HG03378 (cell line): ENCODE data around the gene RAPGEF1.
"Not testable (repeated sequence)": the region's sequence is repeated elsewhere in the genome, so short reads cannot be mapped to it uniquely, and the experiment has no call there.

Source experiments
- ATAC-seq: cut with Tn5 transposase; IDR thresholded peaks from one replicate; pipeline ENCODE4 v1.9.1; 2021; ENCODE audit warnings: mild to moderate bottlenecking, moderate library complexity; ENCODE audit not compliant: unreplicated experiment

Gene RAPGEF1

DNA sequence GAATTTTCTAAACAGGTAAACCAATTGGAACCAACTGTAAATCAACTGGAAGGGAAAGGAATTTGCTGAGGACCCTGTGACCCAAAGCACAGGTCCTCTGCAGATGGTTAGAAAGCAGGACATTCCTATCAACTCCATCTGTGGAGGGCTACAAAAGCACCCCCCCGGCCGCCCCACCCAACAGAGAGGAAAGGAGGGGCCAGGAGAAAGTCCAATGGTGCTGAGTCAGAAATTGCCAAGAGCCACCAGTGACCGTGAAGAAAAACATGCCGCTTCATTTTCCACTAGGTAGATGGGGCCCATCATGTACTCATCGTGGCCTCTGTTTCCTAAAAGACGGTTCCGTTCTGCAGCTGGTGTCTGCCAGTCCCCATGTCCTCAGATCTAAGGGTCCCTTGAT lies 66.3 kb downstream of the RAPGEF1 start:
- no peak for ATAC-seq

DNA sequence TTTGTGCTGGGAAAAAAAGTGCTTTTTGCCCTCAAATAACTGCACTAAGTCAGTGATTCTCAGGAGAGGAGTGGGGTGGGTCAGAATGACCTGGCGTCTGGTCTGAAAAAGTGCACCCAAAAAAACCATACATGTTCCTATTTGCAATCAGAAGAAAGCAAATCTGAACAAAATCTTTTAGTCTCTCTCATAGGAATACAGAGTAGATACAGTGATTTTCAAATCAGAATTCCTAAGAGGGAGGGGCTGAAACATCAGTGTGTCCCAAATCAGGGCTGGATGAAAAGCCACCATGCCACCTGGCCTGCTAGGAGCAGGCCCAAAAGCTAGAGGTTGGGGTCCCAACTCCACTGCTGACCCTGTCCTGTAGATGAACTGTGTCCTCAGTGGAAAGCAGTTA lies 66.8 kb downstream of the RAPGEF1 start:
- no peak for ATAC-seq

DNA sequence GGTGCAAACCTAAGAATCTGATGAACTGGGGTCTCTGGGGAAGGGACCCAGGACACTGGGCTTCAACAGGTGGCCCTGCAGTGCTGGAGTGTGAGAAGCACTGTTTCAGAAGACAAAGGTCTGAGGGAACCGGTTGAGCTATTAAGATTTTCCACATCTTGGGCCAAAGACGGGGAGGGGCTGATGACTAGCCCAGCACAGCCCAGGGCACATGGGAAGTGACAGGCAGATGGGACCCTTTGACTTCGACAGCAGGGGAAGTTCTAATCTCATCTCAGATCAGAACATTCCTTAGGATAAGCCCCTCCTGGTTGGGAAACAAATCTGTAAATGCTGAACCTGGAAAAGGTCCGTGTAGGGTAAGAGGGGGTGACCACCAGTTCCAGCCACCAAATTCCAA lies 67.4 kb downstream of the RAPGEF1 start:
- ATAC-seq = no peak

DNA sequence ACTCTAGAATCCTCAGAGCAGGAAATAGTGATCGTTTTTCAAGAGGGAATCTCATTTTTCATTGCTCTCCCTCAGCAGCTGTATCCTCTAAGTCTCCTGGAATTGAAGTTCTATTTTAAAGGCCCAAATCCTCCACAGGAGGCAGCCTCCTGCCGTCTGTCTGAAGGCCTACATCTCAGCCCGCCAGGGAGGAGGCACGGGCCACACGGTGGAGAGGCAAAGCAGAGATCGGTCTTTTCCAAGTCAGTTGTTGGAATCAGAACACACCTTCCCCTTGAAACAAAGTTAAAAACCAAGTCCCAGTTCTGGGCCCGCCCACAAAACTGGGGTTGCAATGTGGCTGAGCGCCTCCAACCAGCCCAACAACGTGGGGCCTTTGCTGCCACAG lies 68.7 kb downstream of the RAPGEF1 start:
- no peak for ATAC-seq

GRCh38 chr9:131670247-131671132 lies 69.4 kb downstream of the RAPGEF1 start:
- ATAC-seq = no peak

DNA sequence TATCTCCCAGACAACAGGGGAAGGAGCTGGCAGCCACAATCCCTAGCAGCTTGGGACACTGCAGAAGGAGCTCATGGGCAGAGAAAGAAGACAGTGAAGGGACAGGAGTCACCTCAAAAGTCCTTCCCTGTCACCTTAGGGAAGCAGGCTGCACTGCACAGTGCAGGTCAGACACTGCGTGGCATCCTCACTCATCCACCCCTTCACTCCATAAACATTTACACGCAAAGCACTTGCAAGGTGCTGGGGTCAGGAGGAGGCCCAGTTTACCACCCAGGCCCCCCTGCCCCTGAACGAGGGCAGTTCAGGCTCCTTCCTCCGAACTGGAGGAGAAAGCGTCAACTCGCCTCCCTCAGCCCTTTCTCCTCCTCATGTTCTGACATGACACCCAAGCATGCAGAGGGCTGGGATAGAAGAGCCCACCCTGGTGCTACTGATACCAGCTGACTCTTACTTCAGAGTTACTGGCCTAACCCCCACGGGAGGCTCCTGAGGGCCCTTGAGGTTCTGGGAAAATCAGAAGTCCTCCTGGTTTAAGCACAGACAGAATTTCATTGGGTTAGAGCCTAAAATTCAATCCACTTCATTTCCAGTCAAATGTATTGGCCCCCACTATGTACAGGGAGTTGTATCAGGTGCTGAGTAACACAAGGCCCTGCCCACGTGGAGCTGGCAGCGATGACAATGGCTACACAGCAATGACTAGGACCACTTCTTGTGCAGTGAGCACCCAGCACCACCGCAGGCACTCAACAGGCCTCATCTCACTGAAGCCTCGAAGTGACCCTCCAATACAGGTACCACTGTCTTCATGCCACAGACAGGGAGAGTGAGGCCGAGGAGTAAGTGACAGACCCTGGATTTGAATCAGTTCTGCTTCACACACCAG lies 70.4 kb downstream of the RAPGEF1 start:
- ATAC-seq = no peak

GRCh38 chr9:131668439-131669268 lies 71.2 kb downstream of the RAPGEF1 start:
- ATAC-seq = no peak

DNA sequence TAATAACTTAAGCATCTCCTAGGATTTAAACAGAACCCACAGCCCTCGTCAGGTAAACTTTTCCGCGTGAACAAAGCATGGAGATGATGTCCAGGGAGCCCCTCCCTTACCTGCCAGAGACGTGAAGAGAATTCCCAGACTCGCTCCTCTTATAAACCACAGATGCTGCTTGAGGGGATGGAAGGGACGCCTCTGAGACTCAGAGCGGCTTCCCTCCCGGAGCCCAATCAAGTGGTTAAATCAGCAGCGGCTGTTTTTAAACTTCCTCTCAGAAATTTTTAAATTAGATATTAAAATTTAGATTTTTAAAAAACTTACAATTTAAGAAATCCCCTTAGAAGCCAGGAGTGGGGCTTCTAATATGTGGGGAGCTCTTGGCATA lies 71.8 kb downstream of the RAPGEF1 start:
- no peak for ATAC-seq

DNA sequence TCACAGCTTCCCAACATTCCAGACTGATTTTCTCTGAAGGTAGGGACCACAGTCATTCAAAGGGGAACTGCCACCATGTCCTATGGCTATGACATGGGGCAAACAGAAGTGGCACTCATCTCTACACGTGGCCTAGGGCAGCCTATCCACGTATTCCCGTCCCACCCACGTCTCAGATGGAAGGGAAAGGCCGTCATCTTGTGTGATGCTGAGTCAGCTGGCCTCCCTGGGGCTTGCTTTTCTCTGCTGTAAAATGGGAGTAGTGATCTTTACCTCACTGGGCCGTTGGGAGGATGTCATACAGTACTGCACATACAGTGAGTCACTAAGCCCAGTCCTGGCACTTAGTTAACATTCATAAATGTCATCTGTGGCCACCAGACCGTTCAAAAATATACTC lies 72.3 kb downstream of the RAPGEF1 start:
- ATAC-seq = no peak

GRCh38 chr9:131666774-131667173 lies 73.1 kb downstream of the RAPGEF1 start:
- ATAC-seq = no peak

- ATAC-seq = no peak
Measured at GRCh38 chr9:131666029-131666428, 73.8 kb downstream of the RAPGEF1 start.

GRCh38 chr9:131663288-131663687 lies 76.6 kb downstream of the RAPGEF1 start:
- no peak for ATAC-seq

DNA sequence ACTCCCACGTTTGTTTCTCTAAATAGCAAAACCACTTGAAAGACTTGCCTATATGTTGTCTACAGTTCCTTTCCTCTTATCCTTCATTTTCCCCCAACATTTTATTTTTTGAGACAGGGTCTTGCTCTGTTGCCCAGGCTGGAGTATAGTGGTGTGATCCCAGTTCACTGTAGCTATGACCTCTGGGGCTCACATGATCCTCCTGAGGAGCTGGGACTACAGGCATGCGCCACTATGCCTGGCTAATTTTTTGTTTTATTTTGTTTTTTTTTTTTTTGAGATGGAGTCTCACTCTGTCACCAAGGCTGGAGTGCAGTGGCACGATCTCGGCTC lies 77.6 kb downstream of the RAPGEF1 start:
- ATAC-seq = not testable (repeated sequence)

GRCh38 chr9:131661568-131662288 lies 78.1 kb downstream of the RAPGEF1 start:
- no peak for ATAC-seq

DNA sequence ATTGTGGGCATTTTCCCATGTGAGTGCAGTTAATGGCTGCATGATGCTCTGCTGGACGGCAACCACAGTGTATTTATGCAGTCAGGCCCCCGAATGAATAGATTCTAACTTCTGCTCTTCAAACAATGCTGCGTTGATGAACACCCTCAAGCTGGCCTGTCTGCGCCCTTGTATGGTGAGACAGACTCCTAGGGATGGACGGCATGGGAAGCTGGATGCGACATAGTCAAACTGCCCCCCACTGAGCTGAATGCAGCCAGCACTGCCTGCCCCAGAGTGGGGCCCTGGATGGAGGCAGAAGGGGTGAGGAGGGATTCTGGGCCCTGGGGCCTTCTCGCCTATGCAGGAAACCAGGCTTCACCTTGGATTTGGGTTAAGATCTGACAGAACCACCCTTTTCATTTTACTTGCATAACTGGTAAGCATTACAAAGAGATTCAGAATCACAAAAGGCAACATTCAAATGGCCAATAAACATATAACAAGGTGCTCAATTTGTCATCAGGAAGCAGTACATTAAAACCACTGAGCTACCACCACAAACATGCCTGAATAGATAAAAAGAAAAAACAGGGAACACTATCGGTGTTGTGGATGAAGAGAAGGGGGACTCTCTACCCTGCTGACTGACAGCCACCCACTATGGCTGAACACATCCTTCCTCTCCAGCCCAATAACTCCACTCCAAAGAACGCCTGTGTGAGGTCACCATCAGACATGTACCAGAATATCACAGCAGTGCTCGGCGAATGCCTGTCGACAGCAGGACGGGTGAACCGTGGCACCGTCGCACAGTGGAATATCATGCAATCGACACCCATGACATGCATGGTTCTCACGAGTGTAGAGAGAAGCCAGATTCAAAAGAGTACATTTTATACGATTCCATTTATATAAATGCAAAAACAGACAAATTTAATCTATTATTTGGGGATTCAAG lies 79.1 kb downstream of the RAPGEF1 start:
- ATAC-seq = no peak

GRCh38 chr9:131658377-131659129 lies 81.3 kb downstream of the RAPGEF1 start:
- no peak for ATAC-seq

- ATAC-seq = no peak
Measured at GRCh38 chr9:131657940-131658339, 81.9 kb downstream of the RAPGEF1 start.

DNA sequence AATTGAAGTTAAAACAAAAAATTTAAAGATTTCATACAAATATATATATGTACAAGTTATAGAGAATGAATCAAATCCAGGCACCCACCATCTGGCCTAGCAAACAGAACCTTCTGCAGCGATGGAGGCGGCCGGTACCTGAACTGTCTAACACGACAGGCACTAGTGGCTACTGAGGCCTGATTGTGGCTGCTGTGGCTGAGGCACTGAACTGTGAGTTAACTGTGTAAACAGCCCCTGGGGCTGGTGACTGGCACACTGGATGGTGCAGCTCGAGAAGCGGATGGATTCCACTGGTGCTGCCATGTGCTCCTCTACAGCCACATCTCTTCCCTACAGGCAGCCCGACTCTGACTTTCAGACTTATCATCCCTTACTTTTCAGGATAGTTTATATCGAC lies 82.4 kb downstream of the RAPGEF1 start:
- no peak for ATAC-seq

DNA sequence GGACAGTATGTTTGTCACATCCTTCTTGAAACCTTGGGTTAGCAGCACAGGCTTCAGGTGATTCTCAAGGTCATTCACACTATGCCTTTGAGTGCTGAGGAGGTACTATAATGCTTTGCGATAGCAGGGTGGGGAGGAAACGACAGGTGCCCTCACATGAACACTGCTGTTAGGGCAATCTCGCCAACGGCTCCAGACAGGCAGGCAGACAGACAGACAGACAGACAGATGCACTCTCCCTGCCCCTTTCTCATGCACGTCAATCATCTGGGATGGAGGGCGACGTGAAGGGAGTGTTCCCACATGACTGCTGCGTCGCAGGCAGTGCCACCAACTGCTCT lies 82.9 kb downstream of the RAPGEF1 start:
- peak; percentile 30 for ATAC-seq
